Mesothelial cell of epicardium (in vitro differentiated cells): Measurements from ENCODE around the gene FLOT1. TPM values are rescaled to one million over a fixed set of nuclear protein-coding genes. Genes with fewer than 3 reads are reported as not detected.
"Not testable (repeated sequence)": the region's sequence is repeated elsewhere in the genome, so short reads cannot be mapped to it uniquely, and the experiment has no call there.

Experiments used
- DNase-seq, 2 experiments: peaks; one replicate each; pipeline ENCODE4 v3.0.0; 2021; ENCODE audit warnings: low spot score in 2 of 2; ENCODE audit not compliant: unreplicated experiment in 2 of 2
- H3K27ac Mint-ChIP-seq: 2 replicates; pipeline ENCODE4 v1.8.0; 2021; ENCODE audit warnings: mixed read lengths
- H3K27me3 Mint-ChIP-seq: 2 replicates; pipeline ENCODE4 v1.8.0; 2021; ENCODE audit warnings: low read depth, mixed read lengths
- H3K36me3 Mint-ChIP-seq: 2 replicates; pipeline ENCODE4 v1.8.0; 2021; ENCODE audit warnings: mixed read lengths
- H3K4me1 Mint-ChIP-seq: 2 replicates; pipeline ENCODE4 v1.8.0; 2021; ENCODE audit warnings: mixed read lengths
- H3K4me3 Mint-ChIP-seq: 2 replicates; pipeline ENCODE4 v1.8.0; 2021; ENCODE audit warnings: mild to moderate bottlenecking, moderate library complexity, mixed read lengths
- H3K9me3 Mint-ChIP-seq: 2 replicates; pipeline ENCODE4 v1.8.0; 2021; ENCODE audit warnings: mixed read lengths
- total RNA-seq: library from RNA; stranded (reverse); gene quantifications from 3 replicates; pipeline ENCODE4 v1.2.1, GENCODE V29; 2021
- TF ChIP-seq, protein P1 (sequence below): fragments of 200-600 bp; sonication (generic); IDR thresholded peaks from one replicate; pipeline ENCODE4 v1.5.0; 2021; ENCODE audit warnings: antibody characterized with exemption; ENCODE audit not compliant: unreplicated experiment

The FLOT1 gene
- total RNA-seq, 1 donor from 2014 or later, result 101 TPM

DNA sequence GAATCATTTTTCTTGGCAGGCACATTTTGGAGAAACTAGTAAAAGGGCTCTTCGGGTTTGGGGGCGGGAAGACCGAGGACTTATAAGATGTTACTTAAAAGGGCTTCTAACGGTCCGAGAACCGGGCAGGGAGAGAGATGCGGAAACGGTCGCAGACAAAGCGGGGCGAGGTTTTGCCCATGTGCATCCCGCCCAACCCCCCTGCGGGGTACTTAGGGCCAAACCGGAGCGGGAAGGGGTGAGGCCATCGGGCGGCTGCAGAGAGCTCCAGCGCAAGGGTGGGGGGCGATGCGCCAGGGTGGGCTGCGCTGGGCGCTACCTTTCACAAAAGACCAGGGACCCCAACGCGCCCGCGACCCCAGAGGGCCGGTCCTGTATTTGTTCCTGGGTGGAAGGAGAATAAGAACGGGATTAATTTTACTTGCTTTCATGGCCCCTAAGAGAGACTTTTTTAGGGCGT is 21.7 kb downstream of the FLOT1 start:
- peaks cover 21% of the 10 kb centered on the region for H3K36me3 Mint-ChIP-seq
- TF ChIP-seq, protein P1, sequence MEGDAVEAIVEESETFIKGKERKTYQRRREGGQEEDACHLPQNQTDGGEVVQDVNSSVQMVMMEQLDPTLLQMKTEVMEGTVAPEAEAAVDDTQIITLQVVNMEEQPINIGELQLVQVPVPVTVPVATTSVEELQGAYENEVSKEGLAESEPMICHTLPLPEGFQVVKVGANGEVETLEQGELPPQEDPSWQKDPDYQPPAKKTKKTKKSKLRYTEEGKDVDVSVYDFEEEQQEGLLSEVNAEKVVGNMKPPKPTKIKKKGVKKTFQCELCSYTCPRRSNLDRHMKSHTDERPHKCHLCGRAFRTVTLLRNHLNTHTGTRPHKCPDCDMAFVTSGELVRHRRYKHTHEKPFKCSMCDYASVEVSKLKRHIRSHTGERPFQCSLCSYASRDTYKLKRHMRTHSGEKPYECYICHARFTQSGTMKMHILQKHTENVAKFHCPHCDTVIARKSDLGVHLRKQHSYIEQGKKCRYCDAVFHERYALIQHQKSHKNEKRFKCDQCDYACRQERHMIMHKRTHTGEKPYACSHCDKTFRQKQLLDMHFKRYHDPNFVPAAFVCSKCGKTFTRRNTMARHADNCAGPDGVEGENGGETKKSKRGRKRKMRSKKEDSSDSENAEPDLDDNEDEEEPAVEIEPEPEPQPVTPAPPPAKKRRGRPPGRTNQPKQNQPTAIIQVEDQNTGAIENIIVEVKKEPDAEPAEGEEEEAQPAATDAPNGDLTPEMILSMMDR, result no peak
- H3K9me3 Mint-ChIP-seq, result no peaks in the 10 kb centered on the region
- peak overlapping the region; percentile 98 for H3K4me3 Mint-ChIP-seq
- peak overlapping the region; percentile 96 for H3K27ac Mint-ChIP-seq
- no peaks in the 10 kb centered on the region for H3K27me3 Mint-ChIP-seq
- peaks cover 59% of the 10 kb centered on the region for H3K4me1 Mint-ChIP-seq
- peak in 1 of 2 experiments; percentile 58 for DNase-seq

DNA sequence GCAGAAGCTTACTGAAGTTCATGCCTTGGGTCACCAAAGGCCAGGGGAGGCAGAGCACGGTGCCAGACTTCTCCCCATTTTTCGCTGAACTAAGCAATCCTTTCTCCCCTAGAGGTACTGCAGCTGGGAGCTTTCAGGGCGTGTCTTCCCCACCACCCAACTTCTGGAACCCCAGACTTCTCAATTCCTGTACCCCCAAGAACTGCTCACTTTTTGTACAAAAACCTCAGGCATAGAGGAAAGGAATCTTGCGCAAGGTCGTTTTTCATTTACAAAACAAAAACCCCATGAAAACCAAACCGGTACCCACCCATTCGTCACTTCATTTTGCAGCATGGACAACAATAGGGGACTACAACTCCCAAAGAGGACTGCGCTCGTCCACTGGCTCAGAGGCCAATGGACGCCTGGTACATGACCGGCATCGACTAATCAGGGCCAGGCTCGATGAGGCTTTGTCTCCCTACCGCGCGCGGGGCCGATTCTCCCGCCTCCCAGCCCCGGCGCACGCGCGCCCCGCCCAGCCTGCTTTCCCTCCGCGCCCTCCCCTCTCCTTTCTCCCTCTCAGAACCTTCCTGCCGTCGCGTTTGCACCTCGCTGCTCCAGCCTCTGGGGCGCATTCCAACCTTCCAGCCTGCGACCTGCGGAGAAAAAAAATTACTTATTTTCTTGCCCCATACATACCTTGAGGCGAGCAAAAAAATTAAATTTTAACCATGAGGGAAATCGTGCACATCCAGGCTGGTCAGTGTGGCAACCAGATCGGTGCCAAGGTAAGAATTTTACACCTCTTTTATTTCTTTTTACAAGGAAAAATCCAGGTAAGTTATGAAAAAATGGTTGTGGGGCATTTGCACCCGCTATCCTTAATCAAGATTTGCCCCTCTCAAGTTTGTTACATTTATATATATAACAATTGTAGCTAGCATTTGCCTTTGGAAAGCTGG is 22.4 kb downstream of the FLOT1 start, which contains the start of gene TUBB:
Gene TUBB (plus strand): TSS at position 562 of the 947 bp plus-strand sequence. CDS start 155 bp downstream, at position 717.
- Mint-ChIP-seq H3K27me3 (no peaks in the 10 kb centered on the region), H3K4me1 (peaks cover 56% of the 10 kb centered on the region), H3K36me3 (peaks cover 21% of the 10 kb centered on the region), H3K27ac (peak within 1 kb of the TSS; percentile 96), H3K9me3 (no peaks in the 10 kb centered on the region), H3K4me3 (peak within 1 kb of the TSS; percentile 98)
- TF ChIP-seq, protein P1, result no peak
- peak; percentile 95 for DNase-seq

DNA sequence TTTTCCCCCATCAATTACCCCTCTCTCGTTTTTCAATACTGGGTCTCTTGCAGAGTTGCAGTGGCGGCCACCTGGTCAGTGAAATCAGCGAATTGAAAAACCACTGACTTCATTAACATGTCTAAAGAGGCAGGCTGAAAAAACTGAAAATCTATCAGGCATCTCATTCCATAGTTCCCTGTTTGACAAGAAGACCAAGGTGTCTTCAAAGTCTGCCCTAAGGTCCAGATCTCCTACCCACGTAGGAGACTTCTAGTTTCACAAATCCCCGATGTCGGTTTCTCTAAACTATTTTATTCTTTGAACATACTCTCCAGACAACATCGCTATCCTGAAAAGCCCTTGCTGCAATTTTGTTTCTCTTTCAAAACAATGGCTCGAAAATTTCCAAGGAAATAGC is 23.1 kb downstream of the FLOT1 start:
- TF ChIP-seq, protein P1, result no peak
- H3K27ac Mint-ChIP-seq, result peak overlapping the region; percentile 96
- no peaks in the 10 kb centered on the region for H3K9me3 Mint-ChIP-seq
- H3K4me3 Mint-ChIP-seq, result peak overlapping the region; percentile 98
- no peak for DNase-seq
- no peaks in the 10 kb centered on the region for H3K27me3 Mint-ChIP-seq
- H3K36me3 Mint-ChIP-seq, result peaks cover 22% of the 10 kb centered on the region
- H3K4me1 Mint-ChIP-seq, result peaks cover 48% of the 10 kb centered on the region

DNA sequence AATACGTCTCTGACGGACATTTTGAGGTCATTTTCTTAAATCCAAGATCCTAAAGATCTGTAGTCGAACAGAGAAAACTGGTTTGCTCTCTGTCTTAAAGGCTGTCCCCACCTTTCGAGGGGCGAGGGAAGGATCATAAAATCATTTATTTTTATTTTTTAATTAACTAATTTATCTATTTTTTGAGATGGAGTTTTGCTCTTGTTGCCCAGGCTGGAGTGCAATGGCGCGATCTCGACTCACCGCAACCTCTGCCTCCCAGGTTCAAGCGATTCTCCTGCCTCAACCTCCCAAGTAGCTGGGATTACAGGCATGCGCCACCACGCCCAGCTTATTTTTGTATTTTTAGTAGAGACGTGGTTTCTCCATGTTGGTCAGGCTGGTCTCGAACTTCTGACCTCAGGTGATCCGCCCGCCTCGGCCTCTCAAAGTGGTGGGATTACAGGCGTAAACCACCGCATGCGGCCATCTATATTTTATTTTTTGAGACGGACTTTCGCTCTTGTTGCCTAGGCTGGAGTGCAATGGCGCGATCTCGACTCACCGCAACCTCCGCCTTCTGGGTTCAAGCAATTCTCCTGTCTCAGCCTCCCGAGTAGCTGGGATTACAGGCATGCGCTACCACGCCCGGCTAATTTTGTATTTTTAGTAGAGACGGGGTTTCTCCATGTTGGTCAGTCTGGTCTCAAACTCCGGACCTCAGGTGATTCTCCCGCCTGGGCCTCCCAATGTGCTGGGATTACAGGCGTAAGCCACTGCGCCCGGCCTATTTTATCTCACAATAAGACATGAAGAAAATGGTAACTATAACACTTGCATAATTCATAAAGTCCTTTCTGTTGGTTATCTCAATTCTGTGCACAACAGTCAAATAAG is 24.4 kb downstream of the FLOT1 start:
- not testable (repeated sequence) for H3K9me3 Mint-ChIP-seq, DNase-seq, H3K27me3 Mint-ChIP-seq
- peaks cover 37% of the 10 kb centered on the region for H3K4me1 Mint-ChIP-seq
- peak overlapping the region; percentile 100 for H3K27ac Mint-ChIP-seq
- H3K36me3 Mint-ChIP-seq, result peaks cover 19% of the 10 kb centered on the region
- peak overlapping the region; percentile 98 for H3K4me3 Mint-ChIP-seq

DNA sequence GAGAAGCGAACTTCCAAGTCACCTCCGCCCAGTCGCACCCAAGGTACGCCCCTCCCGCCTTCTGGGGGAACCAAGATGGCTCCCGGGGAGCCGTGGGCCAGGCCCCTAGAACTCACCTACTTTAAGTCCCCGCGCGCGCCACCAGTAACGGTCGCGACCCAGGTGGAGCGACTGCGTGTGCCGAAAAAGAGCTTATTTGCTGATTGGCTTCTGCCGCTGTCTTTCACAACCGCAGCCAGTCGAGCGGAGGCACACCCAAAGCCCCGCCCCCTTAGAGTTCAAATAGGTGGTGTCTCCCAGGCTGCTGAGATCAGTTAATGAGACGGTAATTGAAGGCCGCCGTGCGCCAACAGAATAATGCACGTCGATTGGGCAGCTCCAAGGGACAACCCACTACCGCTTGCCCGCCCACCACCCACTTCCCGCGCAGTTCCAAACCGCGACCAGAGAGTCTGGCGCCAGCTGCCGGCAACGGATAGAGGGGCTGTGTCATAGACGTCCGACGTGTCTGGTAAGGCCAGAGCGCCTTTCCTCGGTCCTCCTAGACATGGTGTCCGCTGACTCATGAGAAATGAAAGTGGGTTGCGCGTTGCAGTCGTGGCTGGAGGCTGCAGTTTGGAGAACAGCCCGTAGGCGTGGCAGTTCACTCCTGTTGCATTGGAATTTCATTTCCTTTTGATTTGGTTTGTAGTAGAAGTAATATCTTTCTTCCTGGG is 25.2 kb downstream of the FLOT1 start, which contains the start of gene MDC1:
Gene MDC1 (minus strand): TSS at position 153 of the 716 bp plus-strand sequence. CDS start 2,106 bp downstream, outside the sequence.
- TF ChIP-seq, protein P1, result peak; percentile 29
- Mint-ChIP-seq H3K27me3 (no peaks in the 10 kb centered on the region), H3K36me3 (peaks cover 21% of the 10 kb centered on the region), H3K27ac (peak within 1 kb of the TSS; percentile 100), H3K4me1 (peaks cover 30% of the 10 kb centered on the region), H3K9me3 (no peaks in the 10 kb centered on the region), H3K4me3 (peak within 1 kb of the TSS; percentile 97)
- peak; percentile 95 to 97 for DNase-seq
